GM21423 (cell line): Measurements from ENCODE around the gene MAP3K6.

Experiments
- ATAC-seq: cut with Tn5 transposase; IDR thresholded peaks from one replicate; pipeline ENCODE4 v1.9.1; 2021; ENCODE audit warnings: mild to moderate bottlenecking, moderate library complexity; ENCODE audit not compliant: unreplicated experiment

Gene MAP3K6

DNA sequence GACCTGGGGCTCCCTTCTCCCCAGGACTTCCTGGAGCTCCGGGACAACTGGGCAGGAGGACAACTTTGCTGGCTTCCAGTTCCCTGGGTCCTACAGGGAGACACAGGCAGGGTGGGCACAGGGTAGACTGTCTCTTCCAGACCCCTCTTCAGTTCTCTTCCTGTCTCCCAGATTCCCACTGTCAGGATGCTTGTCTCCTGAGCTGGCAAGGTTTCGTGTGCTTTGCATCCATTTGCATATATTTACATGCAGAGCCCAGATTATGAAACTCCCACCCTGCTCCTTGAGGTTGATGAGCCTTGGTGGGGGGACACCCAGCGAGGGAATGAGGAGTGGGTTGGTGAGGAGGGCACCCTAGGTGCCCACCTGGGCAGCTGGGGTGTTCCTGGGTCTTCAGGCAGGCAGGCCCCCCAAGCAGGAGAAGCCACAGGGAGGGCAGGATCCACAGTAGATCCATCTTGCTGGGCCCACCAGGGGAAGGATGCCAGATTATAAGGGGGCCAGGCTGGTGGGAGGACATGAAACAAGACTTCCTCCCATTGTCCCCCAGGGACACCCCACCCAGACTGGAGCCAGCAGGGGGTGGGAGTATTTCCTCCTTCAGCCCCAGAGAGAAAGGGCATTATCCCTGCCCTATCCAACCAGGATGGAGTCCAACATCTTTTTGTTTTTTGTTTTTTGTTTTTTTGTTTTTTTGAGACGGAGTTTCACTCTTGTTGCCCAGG lies 7.8 kb upstream of the MAP3K6 start, which contains the start of gene FCN3:
Gene FCN3 (minus strand): TSS at position 463 of the 725 bp plus-strand sequence. CDS start 6 bp downstream, at position 457.
- no peak for ATAC-seq

DNA sequence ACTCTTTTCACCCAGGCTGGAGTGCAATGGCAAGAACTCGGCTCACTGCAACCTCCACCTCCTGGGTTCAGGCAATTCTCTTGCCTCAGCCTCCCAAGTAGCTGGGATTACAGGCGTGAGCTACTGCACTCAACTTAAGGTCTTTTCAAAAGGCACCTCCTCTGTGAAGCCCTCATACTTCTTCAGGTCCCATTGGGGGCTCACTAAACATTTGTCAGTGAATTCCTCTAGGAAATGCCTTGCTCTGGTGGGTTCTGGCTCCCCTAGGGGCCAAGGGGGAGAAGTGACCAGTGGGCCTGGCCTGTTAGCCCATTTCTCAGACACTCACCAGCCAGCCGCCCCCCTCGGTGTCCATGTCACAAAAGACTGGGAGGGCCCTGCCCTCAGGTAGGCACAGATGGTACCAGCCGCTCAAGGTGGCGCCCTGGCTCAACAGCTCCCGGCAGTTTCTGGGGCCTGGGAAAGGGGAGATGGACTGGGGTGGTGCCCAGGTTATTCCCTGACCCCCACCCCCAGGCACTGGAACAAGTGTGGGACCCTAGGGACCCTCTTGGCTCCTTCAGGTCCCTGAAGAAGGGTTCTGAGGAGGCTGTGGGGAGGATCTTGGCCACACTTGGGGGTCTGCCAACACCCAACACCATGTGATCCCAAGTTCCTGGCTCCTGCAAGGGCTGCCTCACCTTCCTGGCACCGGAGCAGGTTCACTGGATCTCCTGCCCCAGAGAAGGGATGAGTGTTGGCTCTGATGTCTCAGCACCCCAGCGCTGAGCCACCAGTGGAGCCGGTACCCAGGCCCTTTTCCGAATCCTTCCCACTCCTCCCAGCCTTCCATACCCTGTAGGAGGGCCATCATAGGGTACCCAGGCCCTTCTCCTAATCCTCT lies 6.3 kb upstream of the MAP3K6 start:
- ATAC-seq: no peak

- ATAC-seq: no peak
These were observed 5.5 kb upstream of the MAP3K6 start for GRCh38 chr1:27372022-27372807.

DNA sequence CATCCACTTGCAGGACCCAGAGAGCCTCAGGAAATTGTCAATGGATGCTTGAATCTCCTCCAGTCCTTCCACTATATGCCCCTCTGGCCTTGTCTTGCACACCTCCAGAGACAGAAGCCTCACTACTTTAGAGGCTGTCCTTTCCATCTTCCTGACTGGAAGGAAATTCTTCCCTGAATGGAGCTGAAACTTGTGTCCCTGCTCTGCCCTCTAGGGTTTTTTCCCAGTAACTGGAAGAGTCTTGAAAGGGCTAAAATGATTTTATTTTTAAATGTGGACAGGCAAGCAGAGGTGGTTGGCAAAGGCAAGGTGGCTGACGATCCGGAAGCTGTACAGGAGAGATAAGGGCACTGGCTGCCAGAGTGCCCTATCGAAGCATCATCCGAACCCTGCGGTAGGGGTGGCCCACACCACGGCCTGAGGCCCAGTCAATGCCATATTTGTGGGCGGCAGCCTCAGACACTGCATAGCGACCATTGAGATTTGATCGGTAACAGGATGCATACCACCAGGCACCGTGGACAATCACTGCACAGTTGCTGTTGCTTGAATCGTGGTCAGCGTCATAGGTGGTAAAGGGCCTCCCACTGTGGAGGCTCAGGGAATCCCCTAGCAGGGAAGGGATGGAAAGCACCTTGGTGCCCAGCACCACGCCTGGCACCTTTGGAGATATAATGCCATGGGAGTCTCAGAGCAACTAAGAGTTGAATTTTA lies 2.3 kb upstream of the MAP3K6 start:
- no peak for ATAC-seq

GRCh38 chr1:27367160-27367650 lies 444 bp upstream of the MAP3K6 start:
- ATAC-seq: no peak

DNA sequence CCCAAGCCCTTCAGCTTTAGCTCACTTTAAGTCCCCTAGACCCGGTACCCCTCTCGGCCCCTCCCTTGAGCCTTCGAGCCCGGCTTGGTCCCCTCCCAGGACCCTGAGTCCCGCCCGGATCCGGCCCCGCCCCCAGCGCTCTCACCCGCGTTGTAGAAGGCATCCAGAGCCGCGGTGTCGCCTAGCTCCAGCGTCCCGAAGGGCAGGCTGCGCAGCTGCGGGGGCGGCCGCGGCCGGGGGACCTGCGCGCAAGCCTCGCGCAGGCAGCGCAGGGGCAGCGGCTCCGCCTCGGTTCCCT lies 699 bp downstream of the MAP3K6 start:
- ATAC-seq: no peak

DNA sequence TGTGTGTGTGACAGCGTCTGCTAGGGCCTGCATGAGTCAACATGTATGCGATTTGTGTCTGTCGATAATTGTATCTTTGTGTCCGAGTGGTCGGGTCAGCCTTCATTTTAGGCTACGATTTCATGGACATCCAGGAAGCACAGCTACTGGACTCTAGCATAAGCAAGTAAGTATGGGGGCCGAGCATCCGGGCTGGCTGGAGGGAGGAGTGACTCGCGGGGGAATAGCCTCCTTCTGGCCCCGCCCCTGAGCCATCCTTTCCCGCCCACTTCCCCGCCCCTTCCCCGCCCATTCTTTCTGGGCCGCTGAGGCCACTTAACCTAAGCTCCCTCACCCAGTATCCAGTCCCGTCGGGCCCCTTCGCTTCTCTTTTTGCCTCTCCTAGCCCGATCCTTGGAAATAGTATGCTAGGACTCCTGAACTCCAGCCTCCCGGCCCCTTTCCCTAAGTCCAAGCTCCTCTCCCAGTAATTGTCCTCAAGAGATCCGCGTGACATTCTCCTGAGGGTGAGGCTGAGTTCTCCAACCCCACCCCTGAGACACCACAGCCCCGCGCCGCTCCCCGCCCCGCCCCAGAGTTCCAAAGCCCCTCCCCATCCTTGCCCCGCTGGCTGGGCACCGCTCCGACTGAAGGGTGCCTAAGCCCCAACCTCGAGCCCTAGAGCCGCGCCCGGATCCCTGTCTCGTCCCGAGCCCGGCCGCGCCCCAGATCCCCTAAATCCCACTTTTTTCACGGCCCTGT lies 1.2 kb downstream of the MAP3K6 start:
- ATAC-seq: no peak

GRCh38 chr1:27364696-27365371 lies 1.9 kb downstream of the MAP3K6 start:
- ATAC-seq: no peak

DNA sequence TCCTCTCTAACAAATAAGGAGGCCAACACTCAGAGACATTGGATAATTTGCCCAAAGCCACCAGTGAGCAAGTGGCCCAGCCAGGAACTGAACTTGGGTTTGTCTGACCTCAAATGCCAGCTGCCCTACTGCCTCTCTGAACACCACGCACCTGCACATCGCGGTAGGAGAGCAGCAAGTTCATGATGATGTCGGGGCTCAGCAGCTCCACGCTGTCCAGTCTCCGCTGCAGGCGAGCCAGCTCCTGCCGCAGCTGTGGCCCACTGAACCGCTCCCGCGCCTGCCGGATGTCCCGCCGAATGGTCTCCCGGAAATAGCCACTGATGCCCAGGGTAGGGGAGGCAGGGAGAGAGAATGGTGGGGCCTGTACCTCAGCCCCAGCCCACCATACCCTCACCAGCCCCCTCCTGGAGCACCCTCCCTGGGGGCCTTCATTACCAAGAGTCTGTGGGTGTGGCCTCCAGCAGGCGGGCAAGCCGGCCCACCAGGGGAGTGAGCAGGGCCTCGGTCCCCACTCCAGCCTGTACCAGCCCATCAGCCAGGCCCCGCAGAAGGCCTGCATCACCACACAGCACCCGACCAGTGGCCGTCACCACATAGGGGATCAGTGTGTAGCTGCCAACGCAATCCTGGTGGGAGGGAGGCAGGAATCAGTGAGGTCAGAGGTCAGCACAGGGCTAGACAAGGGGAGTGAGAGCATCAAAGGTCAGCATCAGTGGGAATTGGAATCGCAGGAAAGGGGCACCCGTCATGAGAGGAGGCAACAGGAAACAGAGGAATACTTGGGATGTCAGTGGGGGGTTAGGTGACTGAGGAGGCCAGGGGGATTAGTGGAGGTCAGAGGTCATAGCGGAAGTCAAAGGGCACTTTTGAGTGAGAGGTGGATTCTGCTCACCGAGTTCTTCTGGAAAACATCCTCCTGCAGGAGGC lies 2.7 kb downstream of the MAP3K6 start:
- no peak for ATAC-seq

- no peak for ATAC-seq
These were observed 5.2 kb downstream of the MAP3K6 start for GRCh38 chr1:27361553-27361952.

DNA sequence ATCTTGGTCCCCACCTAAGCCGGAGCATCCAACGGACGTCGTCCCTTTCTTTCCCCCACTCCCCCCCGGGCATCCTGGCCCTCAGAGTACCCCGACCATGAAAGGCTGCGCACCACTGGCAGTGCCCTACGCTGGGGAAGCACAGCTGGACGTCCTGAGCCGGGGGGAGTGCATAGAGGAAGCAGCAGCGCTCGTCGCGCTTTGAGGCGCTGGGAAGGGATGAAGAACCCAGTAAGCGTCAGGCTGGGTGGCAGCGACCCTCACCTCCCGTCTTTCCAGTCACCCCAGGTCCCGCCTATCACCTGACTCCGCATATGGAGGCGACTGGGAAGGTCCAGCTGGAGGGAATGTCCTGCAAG lies 5.7 kb downstream of the MAP3K6 start:
- no peak for ATAC-seq

GRCh38 chr1:27360159-27361043 lies 6.4 kb downstream of the MAP3K6 start:
- ATAC-seq: no peak

GRCh38 chr1:27359822-27360158 lies 7.0 kb downstream of the MAP3K6 start:
- no peak for ATAC-seq

DNA sequence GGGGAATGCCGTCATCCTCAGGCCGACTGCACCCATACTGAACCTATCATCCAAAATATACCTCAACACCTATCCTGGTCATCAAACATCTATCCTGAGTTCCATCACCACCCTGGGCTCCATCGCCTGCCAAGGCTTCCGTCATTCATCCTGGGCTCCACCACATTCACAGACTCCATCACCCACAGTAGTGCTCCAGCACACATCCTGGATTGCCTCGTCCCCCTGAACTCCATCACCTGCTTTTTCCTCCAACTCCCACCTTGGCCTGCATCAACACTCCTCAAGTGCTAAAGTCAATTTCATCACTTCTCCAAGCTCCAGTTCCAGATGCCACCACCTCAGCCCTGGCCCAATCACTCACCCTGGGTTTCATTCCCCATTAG lies 7.8 kb downstream of the MAP3K6 start:
- ATAC-seq: no peak

DNA sequence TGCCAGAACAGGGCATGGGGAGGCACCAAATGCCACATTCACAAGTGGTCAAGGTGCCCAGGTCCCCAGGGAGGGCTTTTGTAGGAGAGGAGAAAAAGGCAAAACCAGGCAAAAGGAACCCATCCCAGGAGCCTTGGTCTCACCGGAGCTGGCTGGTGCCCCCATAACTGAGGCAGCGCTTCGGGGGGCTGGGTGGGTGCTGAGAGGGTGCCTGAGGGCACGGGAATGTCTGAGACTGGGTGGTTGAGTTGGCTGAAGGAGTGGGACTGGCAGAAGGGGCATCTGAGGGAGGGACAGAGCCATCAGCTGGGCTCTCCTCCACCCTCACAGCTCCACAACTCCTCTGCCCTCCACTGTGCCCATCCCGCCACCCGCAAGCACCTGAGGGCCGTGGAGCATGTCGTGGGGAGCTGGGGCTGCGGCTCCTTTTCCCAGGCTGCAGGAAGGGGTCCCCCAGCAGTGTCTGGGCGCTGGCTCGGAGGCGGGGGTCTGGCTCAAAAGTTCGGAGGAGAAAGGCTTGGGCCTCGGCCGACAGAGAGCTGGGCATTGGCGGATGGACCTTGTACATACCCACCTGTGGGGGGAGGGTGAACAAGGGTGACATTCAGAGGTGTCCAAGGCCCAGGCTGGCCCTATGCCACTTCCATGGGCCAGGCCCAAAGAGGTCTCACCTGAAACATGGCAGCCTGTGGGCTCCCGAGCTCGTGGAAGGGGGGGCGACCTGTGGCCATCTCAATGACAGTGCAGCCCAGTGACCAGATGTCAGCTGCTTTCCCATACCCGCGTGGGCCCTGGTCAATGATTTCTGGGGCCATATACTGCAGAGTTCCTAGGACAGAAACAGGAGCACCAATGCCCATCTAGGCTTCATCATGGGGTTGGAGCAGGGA lies 8.5 kb downstream of the MAP3K6 start:
- ATAC-seq: no peak

- no peak for ATAC-seq
These were observed 9.3 kb downstream of the MAP3K6 start for GRCh38 chr1:27357281-27358037.
